T-cell (primary cell): ENCODE data around the gene LCT. TPM values are rescaled to one million over a fixed set of nuclear protein-coding genes. Genes with fewer than 3 reads are reported as not detected.
"Not testable (repeated sequence)": the region's sequence is repeated elsewhere in the genome, so short reads cannot be mapped to it uniquely, and the experiment has no call there.

ENCODE experiments used
- ATAC-seq, 4 experiments: fragments of 200-7000 bp in 3 of 4; fragments of 150-1000 bp in 1 of 4; cut with Tn5 transposase; replicated peaks in 1 of 4; 1 replicate in 3 of 4; 2 replicates in 1 of 4; pipeline ENCODE4 v1.10.0; 2021; ENCODE audit warnings: moderate library complexity in 3 of 4, mild to moderate bottlenecking in 2 of 4, moderate number of reproducible peaks in 1 of 4
- CTCF ChIA-PET, 2 donors: fragments of 300-600 bp; sonication (Branson Sonifier 250); formaldehyde crosslinking; loops; one replicate each; lab custom pipeline; 2022; ENCODE audit warnings: antibody characterized with exemption in 2 of 2; lab: Charles Lee
- POLR2A ChIA-PET, 2 donors: fragments of 300-600 bp; sonication (Branson Sonifier 250); formaldehyde crosslinking; loops; one replicate each; lab custom pipeline; 2022; ENCODE audit warnings: antibody characterized with exemption in 2 of 2; lab: Charles Lee
- DNase-seq, 35 experiments: peaks; one replicate each; pipeline versions ENCODE4 v3.0.0 to v3.0.0-alpha.2; 2013 to 2023
- H3K27ac ChIP-seq: one replicate; pipeline ENCODE4 v1.5.1; 2013; ENCODE audit warnings: low read length
- H3K27me3 ChIP-seq, 2 experiments: replicated peaks in 1 of 2; 1 replicate in 1 of 2; 2 replicates in 1 of 2; pipeline versions ENCODE4 v1.6.1 to v1.7.0; 2013; ENCODE audit warnings: low read length in 1 of 2, mixed read lengths in 1 of 2; ENCODE audit not compliant: control insufficient read depth in 2 of 2, insufficient read depth in 2 of 2; ENCODE audit errors: extremely low read depth in 1 of 2
- H3K36me3 ChIP-seq, 2 donors: 1 replicate in 1 of 2; 2 replicates in 1 of 2; pipeline versions ENCODE4 v1.6.1 to v1.7.0; 2013; ENCODE audit warnings: low read length in 1 of 2; ENCODE audit not compliant: control insufficient read depth in 2 of 2, insufficient read depth in 1 of 2; ENCODE audit errors: extremely low read depth in 1 of 2
- H3K4me1 ChIP-seq, 2 experiments: 1 replicate in 1 of 2; 2 replicates in 1 of 2; pipeline versions ENCODE4 v1.6.1 to v1.7.0; 2013; ENCODE audit warnings: low read length in 2 of 2, mixed read lengths in 1 of 2; ENCODE audit not compliant: insufficient read depth in 2 of 2, control insufficient read depth in 1 of 2; ENCODE audit errors: extremely low read depth in 1 of 2
- H3K4me3 ChIP-seq, 2 donors: 1 replicate in 1 of 2; 2 replicates in 1 of 2; pipeline versions ENCODE4 v1.5.1 to v1.7.0; 2013; ENCODE audit warnings: mild to moderate bottlenecking in 2 of 2, low read length in 1 of 2, moderate library complexity in 1 of 2; ENCODE audit not compliant: control insufficient read depth in 1 of 2; ENCODE audit errors: extremely low read depth in 1 of 2
- H3K9me3 ChIP-seq: 2 replicates; pipeline ENCODE4 v1.7.0; 2013
- H3K27ac Mint-ChIP-seq, 2 donors: one replicate each; pipeline ENCODE4 v1.8.0; 2020 to 2021; ENCODE audit warnings: mild to moderate bottlenecking in 2 of 2, mixed read lengths in 2 of 2
- H3K27me3 Mint-ChIP-seq, 2 donors: one replicate each; pipeline ENCODE4 v1.8.0; 2021 to 2022; ENCODE audit warnings: mixed read lengths in 2 of 2
- H3K36me3 Mint-ChIP-seq: one replicate; pipeline ENCODE4 v1.8.0; 2021; ENCODE audit warnings: mixed read lengths
- H3K4me1 Mint-ChIP-seq, 3 donors: one replicate each; pipeline ENCODE4 v1.8.0; 2020 to 2022; ENCODE audit warnings: mixed read lengths in 3 of 3, mild to moderate bottlenecking in 1 of 3
- H3K4me3 Mint-ChIP-seq, 3 donors: one replicate each; pipeline ENCODE4 v1.8.0; 2020 to 2022; ENCODE audit warnings: mild to moderate bottlenecking in 3 of 3, mixed read lengths in 3 of 3, moderate library complexity in 3 of 3
- H3K9me3 Mint-ChIP-seq, 3 donors: one replicate each; pipeline ENCODE4 v1.8.0; 2020 to 2022; ENCODE audit warnings: mixed read lengths in 3 of 3
- WGBS: methylation state at CpG from one replicate; pipeline ENCODE4 v1.1.5; 2013; ENCODE audit warnings: missing lambda C conversion rate; ENCODE audit not compliant: insufficient coverage; 5-methylcytosine and 5-hydroxymethylcytosine counted together
- total RNA-seq, 35 experiments: library from RNA in 6 of 35; stranded (reverse) in 6 of 35; fragments of 120-200 nt in 1 of 35; gene quantifications; one replicate each; pipeline versions ENCODE4 v1.2.1 to v1.2.4 and lab custom pipeline; 2013 to 2026

The LCT gene
- total RNA-seq, 5 donors from 2014 or later (not counting 1 experiment from before 2014, with no cell fraction given) = 0.03 to 0.26 (median 0.10) TPM

GRCh38 chr2:135798275-135798705 lies 38.7 kb downstream of the LCT start:
- H3K9me3 Mint-ChIP-seq = peaks cover 4 to 10% (median 9%) of the 10 kb centered on the region in 3 donors
- H3K4me3 Mint-ChIP-seq = no peak overlapping the region
- DNase-seq (no peak), ATAC-seq (no peak)
- ChIA-PET POLR2A (no interaction called here), CTCF (interaction anchor here (0.7 to 2.2 kb wide), 11 partner anchors 8 to 810 kb away, joined by 3 to 10 read pairs (median 4); no protein-coding TSS in a partner anchor)
- peaks cover 0 to 5% of the 10 kb centered on the region in 2 experiments for H3K27me3 ChIP-seq
- H3K4me3 ChIP-seq = no peak overlapping the region
- peaks cover 9 to 23% (median 10%) of the 10 kb centered on the region in 3 donors for H3K4me1 Mint-ChIP-seq
- H3K27me3 Mint-ChIP-seq = no peaks in the 10 kb centered on the region
- no peaks in the 10 kb centered on the region for H3K36me3 ChIP-seq
- H3K27ac ChIP-seq = no peak overlapping the region
- no peak overlapping the region for H3K27ac Mint-ChIP-seq
- no peaks in the 10 kb centered on the region for H3K9me3 ChIP-seq
- peaks cover 0 to 8% of the 10 kb centered on the region in 2 experiments for H3K4me1 ChIP-seq
- 44% methylated on average over 2 of the region's 5 CpGs for WGBS
- no peaks in the 10 kb centered on the region for H3K36me3 Mint-ChIP-seq

GRCh38 chr2:135797497-135798274 lies 39.3 kb downstream of the LCT start:
- no peak overlapping the region for H3K4me3 ChIP-seq
- peak; percentile 56 to 87 (median 71) for DNase-seq
- H3K27ac ChIP-seq = no peak overlapping the region
- no peaks in the 10 kb centered on the region for H3K36me3 ChIP-seq
- 68% methylated on average over 5 of the region's 22 CpGs for WGBS
- Mint-ChIP-seq H3K4me1 (peaks cover 9 to 23% (median 14%) of the 10 kb centered on the region in 3 donors), H3K27me3 (no peaks in the 10 kb centered on the region), H3K4me3 (no peak overlapping the region), H3K36me3 (no peaks in the 10 kb centered on the region), H3K9me3 (peaks cover 4 to 10% (median 9%) of the 10 kb centered on the region in 3 donors), H3K27ac (no peak overlapping the region)
- ChIA-PET CTCF (interaction anchor here (0.7 to 2.2 kb wide), 17 partner anchors 8 to 809 kb away, joined by 3 to 10 read pairs (median 4); partner anchors contain the start of genes R3HDM1 (in 1 of the 2) and ZRANB3 (in 1 of the 2)), POLR2A (interaction anchor here in 1 of 2 donors (0.6 kb wide), 2 partner anchors 57 to 108 kb away, joined by 3 read pairs; no protein-coding TSS in a partner anchor)
- H3K9me3 ChIP-seq = no peaks in the 10 kb centered on the region
- peaks cover 0 to 5% of the 10 kb centered on the region in 2 experiments for H3K27me3 ChIP-seq
- peak; percentile 77 to 89 (median 86) for ATAC-seq
- H3K4me1 ChIP-seq = peaks cover 0 to 10% of the 10 kb centered on the region in 2 experiments

- Histone ChIP-seq H3K36me3 (no peaks in the 10 kb centered on the region), H3K27ac (no peak overlapping the region), H3K27me3 (peaks cover 0 to 8% of the 10 kb centered on the region in 2 experiments), H3K4me3 (no peak overlapping the region), H3K9me3 (no peaks in the 10 kb centered on the region), H3K4me1 (peaks cover 0 to 17% of the 10 kb centered on the region in 2 experiments)
- 100% methylated on average over 2 of the region's 8 CpGs for WGBS
- CTCF ChIA-PET = interaction anchor here (0.6 to 2.2 kb wide), 14 partner anchors 10 to 807 kb away, joined by 3 to 10 read pairs (median 4); partner anchors contain the start of genes R3HDM1 (in 1 of the 2) and ZRANB3 (in 1 of the 2)
- H3K36me3 Mint-ChIP-seq = no peaks in the 10 kb centered on the region
- no peak overlapping the region for H3K27ac Mint-ChIP-seq
- ATAC-seq = no peak
- POLR2A ChIA-PET = no interaction called here
- H3K4me1 Mint-ChIP-seq = peaks cover 11 to 29% (median 22%) of the 10 kb centered on the region in 3 donors
- DNase-seq = no peak
- peaks cover 4 to 9% (median 7%) of the 10 kb centered on the region in 3 donors for H3K9me3 Mint-ChIP-seq
- no peak overlapping the region for H3K4me3 Mint-ChIP-seq
- H3K27me3 Mint-ChIP-seq = no peaks in the 10 kb centered on the region
These were observed 40.4 kb downstream of the LCT start for GRCh38 chr2:135796606-135797005.

DNA sequence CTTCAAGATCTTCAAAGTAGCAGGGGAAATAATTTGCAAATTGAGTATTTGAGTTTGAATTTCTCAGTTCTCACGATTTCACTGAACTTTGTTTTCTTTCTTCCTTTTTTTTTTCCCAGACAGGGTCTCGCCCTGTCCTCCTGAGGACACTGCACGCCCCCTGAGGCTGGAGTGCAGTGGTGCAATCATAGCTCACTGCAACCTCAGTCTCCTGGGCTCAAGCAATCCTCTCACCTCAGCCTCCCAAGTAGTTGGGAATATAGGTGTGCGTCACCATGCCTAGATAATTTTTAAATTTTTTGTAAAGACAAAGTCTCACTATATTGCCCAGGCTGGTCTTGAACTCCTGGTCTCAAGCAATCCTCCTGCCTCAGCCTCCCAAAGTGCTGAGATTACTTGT lies 41.3 kb downstream of the LCT start:
- ChIA-PET POLR2A (interaction anchor here in 1 of 2 donors (0.6 to 0.7 kb wide), 2 partner anchors 15 to 51 kb away, joined by 4 read pairs; no protein-coding TSS in a partner anchor), CTCF (interaction anchor here in 1 of 2 donors (0.7 kb wide), 2 partner anchors 38 to 642 kb away, joined by 3 to 5 read pairs; no protein-coding TSS in a partner anchor)
- H3K9me3 ChIP-seq, H3K4me3 Mint-ChIP-seq, H3K36me3 ChIP-seq, ATAC-seq, H3K36me3 Mint-ChIP-seq, DNase-seq, H3K27ac Mint-ChIP-seq, H3K27me3 Mint-ChIP-seq, H3K9me3 Mint-ChIP-seq, H3K4me3 ChIP-seq, H3K27ac ChIP-seq, H3K27me3 ChIP-seq: not testable (repeated sequence)
- no CpG with 5 or more reads among the region's 4 CpGs for WGBS
- H3K4me1 Mint-ChIP-seq = peaks cover 11 to 33% (median 22%) of the 10 kb centered on the region in 3 donors
- H3K4me1 ChIP-seq = peaks cover 0 to 17% of the 10 kb centered on the region in 2 experiments

DNA sequence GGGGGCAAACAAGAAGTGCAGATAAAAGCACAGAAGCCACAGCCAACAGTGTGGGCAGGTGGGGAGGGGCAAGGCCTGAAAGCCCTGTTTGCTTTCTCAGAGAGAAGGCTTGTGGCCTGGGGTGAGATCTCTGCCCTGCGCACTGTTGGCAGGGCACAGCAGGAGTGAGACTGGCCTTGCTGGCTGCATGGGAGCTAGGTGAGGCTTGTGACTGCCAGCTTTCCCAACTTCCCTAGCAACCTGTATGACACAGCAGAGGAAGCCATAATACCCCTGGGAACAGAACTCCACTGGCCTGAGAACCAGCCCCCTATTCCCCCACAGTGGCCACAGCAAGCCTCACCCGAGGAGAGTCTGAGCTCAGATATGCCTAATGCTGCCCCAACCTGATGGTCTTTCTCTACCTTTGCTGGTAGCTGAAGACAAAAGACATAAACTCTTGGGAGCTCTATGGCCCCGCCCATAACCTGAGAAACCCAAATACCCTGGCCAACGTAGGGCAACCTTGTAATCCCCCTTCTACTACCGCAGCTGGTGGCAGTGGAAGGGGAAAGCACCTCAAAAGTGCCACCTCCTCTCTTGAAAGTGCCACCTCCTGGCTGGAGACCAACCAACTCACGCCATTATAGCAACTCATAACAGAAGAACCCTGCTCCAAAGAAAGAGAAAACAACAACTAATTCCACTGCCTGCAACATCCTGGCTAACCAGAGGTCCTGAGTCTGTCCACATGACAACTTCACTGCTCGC lies 44.4 kb downstream of the LCT start:
- Mint-ChIP-seq H3K4me3 (no peak overlapping the region), H3K27ac (peak overlapping the region in 1 of 2 donors; percentile 58), H3K9me3 (no peaks in the 10 kb centered on the region), H3K36me3 (peaks cover 2% of the 10 kb centered on the region), H3K4me1 (peaks cover 10 to 31% (median 22%) of the 10 kb centered on the region in 3 donors), H3K27me3 (no peaks in the 10 kb centered on the region)
- DNase-seq (peak in 7 of 35 experiments; percentile 3 to 40 (median 8)), ATAC-seq (peak in 2 of 4 experiments; percentile 47 to 52)
- H3K4me1 ChIP-seq = peaks cover 0 to 14% of the 10 kb centered on the region in 2 experiments
- ChIA-PET CTCF (no interaction called here), POLR2A (no interaction called here)
- H3K36me3 ChIP-seq = peaks cover 0 to 4% of the 10 kb centered on the region in 2 donors
- H3K9me3 ChIP-seq = no peaks in the 10 kb centered on the region
- peaks cover 0 to 3% of the 10 kb centered on the region in 2 experiments for H3K27me3 ChIP-seq
- no peak overlapping the region for H3K27ac ChIP-seq
- H3K4me3 ChIP-seq = no peak overlapping the region
- WGBS = 43% methylated on average over 3 of the region's 7 CpGs
